Activated T-cell treated with anti-CD3 and anti-CD28 coated beads for 1 hour (primary cell): Measurements from ENCODE around the gene STK24.
A peak's percentile ranks its signal among the peaks of the same experiment; 100 is the strongest.
"Not testable (repeated sequence)": the region's sequence is repeated elsewhere in the genome, so short reads cannot be mapped to it uniquely, and the experiment has no call there.

Source experiments
- DNase-seq: peaks from one replicate; pipeline ENCODE4 v3.0.0-alpha.2; 2020; ENCODE audit warnings: low read depth

The STK24 gene

GRCh38 chr13:98582947-98583346 is 6.0 kb upstream of the STK24 start:
- no peak for DNase-seq

GRCh38 chr13:98581971-98582702 is 5.2 kb upstream of the STK24 start:
- DNase-seq, result no peak

GRCh38 chr13:98581381-98581780 is 4.5 kb upstream of the STK24 start:
- DNase-seq, result no peak

GRCh38 chr13:98580420-98580819 is 3.5 kb upstream of the STK24 start:
- DNase-seq, result no peak

GRCh38 chr13:98577836-98578285 is 954 bp upstream of the STK24 start:
- DNase-seq, result no peak

- peak; percentile 29 for DNase-seq
These were observed 534 bp downstream of the STK24 start for GRCh38 chr13:98576200-98576945.

- DNase-seq, result no peak
These were observed 1.1 kb downstream of the STK24 start for GRCh38 chr13:98575904-98576199.

GRCh38 chr13:98575009-98575903 is 1.7 kb downstream of the STK24 start:
- no peak for DNase-seq

- no peak for DNase-seq
These were observed 4.8 kb downstream of the STK24 start for GRCh38 chr13:98571955-98572662.

- no peak for DNase-seq
These were observed 6.0 kb downstream of the STK24 start for GRCh38 chr13:98570929-98571372.

GRCh38 chr13:98569494-98570367 is 7.2 kb downstream of the STK24 start:
- not testable (repeated sequence) for DNase-seq

- DNase-seq, result no peak
These were observed 8.0 kb downstream of the STK24 start for GRCh38 chr13:98568918-98569317.

GRCh38 chr13:98567140-98567539 is 9.8 kb downstream of the STK24 start:
- no peak for DNase-seq

- DNase-seq, result no peak
These were observed 11.0 kb downstream of the STK24 start for GRCh38 chr13:98565726-98566565.

GRCh38 chr13:98564204-98564603 is 12.7 kb downstream of the STK24 start:
- DNase-seq, result no peak

GRCh38 chr13:98563071-98563470 is 13.8 kb downstream of the STK24 start:
- no peak for DNase-seq

- DNase-seq, result no peak
These were observed 17.7 kb downstream of the STK24 start for GRCh38 chr13:98559169-98559568.

GRCh38 chr13:98557937-98558792 is 18.7 kb downstream of the STK24 start:
- DNase-seq, result no peak
